CD4-positive, alpha-beta T cell treated with Interleukin-15 for 1 hour (primary cell): ENCODE data around the gene ELSPBP1.
"Not testable (repeated sequence)": the region's sequence is repeated elsewhere in the genome, so short reads cannot be mapped to it uniquely, and the experiment has no call there.

Experiments used
- DNase-seq: peaks from one replicate; pipeline ENCODE4 v3.0.0-alpha.2; 2020

ELSPBP1 gene

GRCh38 chr19:47994209-47994802 is at the start of gene ELSPBP1:
TSS of gene ELSPBP1 (plus strand) at chr19:47994632. CDS start at chr19:48008668, 14,036 bp downstream.
- no peak for DNase-seq

DNA sequence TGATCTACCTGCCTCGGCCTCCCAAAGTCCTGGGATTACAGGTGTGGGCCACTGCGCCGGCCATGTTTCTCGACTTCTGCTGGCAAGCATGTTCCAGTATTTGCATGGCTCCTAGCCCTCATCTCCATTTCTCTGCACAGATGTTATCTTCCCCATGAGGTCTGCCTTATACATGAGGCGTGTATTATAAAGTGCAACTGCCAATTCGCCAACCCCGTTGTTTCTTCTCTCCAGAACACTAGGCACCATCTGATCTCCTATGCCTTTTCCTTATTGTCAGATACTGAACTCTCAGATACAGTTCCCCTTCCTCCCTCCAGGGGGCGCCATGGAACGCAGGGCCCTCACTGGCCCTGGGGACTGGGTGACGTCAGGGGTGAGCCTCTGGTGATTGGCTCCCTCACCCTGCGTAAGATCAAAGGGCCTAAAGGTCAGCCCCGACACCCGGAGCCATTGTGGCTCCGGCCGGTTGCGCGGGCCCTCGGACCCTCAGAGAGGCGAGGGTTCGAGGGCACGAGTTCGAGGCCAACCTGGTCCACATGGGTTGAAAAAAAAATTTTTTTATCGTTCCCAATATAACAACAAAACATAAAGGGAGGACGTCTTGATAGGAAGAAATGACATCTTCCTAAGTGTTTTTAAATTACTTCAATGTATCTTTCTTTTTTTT is 44.4 kb upstream of the ELSPBP1 start:
- DNase-seq, result not testable (repeated sequence)

GRCh38 chr19:47952132-47952531 is 42.3 kb upstream of the ELSPBP1 start:
- DNase-seq, result not testable (repeated sequence)

GRCh38 chr19:47955936-47956335 is 38.5 kb upstream of the ELSPBP1 start:
- not testable (repeated sequence) for DNase-seq

DNA sequence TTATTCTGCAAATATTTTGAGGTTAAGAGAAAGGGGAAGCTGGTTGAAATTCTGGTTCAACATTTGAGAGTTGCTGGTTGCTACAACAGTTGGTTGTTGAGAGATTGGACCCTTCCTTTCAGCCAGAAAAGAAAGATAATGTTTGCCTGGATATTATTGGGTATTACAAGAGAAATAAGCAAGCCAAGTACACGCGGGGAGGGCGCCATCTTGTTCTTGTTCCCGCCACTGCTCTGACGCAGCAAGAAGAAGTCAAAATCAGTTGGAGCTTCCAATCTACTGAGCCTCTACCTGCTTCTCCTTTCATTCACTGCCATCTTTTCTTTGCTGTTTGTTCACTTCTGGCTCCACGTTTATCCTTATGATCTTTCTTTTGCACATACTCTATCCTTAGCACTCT is 20.9 kb upstream of the ELSPBP1 start:
- DNase-seq, result no peak

DNA sequence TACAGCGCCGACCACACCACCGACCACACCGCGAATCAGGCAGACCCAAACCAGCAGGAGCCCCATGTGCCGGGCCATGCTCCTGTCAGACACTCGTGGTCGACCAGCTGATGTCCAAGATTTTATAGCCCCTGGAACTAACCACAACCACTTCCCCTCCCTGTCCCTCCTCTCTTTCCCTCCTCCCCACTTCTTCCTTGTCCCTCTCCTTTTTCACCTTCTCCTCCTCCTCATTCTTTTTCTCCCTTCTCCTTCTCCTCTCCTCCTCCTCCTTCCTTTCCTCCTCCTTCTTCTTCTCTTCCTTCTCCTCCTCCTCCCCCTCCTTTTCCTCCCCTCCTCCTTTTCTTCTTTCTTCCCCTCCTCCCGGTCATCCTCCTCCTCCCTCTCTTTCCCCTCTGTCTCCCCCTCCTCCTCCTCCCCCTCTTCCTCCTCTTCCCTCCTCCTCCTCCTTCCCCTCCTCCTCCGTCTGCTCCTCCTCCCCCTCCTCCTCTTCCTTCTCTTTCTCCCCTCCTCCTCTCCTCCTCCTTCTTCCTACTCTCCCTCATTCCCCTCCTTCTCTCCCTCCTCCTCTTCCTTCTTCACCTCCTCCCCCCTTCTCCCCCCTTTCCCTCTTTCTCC is 3.1 kb upstream of the ELSPBP1 start:
- DNase-seq, result no peak

GRCh38 chr19:47992070-47992469 is 2.4 kb upstream of the ELSPBP1 start, which contains the start of gene BSPH1:
TSS of gene BSPH1 (minus strand) at chr19:47992170. CDS start at chr19:47992081, 89 bp downstream.
- no peak for DNase-seq

GRCh38 chr19:47996230-47996727 is 1.8 kb downstream of the ELSPBP1 start:
- DNase-seq, result no peak

DNA sequence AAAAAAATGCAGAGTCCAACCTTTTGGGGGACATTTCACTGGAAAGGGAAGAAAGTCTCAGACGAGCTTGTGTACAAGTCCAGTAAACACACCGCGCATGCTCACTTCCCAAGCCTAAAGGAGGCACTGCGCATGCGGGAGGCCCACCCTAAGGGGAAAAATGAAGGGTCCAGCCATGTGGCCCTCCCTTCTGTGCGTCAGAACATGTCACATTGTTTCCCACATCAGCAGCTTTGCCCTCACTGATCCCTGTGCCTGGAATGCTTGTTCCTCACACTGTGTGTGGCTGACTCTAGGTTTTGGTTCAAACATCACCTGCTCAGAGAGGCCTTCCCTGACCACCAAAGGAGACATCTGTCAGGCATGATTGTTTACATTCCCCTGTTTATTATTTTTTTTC is 4.4 kb downstream of the ELSPBP1 start:
- no peak for DNase-seq

DNA sequence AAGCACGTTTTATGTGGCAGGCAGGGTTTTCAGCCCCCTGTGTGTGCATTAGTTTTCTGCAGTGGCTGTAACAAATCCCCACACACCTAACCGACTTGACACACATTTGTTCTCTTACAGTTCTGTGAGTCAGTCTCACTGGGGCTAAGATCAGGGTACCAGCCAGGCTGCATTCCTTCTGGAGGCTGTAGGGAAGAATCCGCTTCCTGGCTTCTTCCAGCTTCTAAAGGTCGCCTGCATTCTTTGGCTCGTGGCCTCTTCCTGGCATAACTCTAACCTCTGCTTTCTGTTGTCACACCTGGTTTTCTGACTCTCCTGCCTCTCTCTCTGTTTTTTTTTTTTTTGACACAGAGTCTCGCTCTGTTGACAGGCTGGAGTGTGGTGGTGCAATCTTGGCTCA is 6.4 kb downstream of the ELSPBP1 start:
- no peak for DNase-seq

GRCh38 chr19:48004236-48004635 is 9.8 kb downstream of the ELSPBP1 start:
- DNase-seq, result no peak

DNA sequence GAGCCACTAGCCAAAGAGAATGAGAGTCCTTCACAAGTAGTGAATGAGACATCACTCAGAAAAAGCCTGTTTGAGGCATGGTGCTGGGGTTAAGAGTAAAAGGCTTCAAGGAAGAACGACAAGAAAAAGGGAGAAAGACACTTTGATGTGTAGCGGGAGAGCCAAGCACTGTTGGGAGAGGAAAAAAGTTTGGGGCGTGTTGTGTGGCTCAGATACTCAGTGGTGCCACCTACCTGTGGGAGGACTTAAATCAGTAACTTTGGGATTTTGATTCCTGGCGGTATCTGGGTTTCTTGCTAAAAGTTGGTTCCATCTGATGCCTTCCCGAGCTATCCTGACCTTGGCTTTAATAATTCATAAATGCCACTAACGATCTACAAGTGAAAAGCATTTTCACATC is 12.3 kb downstream of the ELSPBP1 start:
- no peak for DNase-seq

GRCh38 chr19:48010932-48011758 is 16.7 kb downstream of the ELSPBP1 start:
- no peak for DNase-seq

DNA sequence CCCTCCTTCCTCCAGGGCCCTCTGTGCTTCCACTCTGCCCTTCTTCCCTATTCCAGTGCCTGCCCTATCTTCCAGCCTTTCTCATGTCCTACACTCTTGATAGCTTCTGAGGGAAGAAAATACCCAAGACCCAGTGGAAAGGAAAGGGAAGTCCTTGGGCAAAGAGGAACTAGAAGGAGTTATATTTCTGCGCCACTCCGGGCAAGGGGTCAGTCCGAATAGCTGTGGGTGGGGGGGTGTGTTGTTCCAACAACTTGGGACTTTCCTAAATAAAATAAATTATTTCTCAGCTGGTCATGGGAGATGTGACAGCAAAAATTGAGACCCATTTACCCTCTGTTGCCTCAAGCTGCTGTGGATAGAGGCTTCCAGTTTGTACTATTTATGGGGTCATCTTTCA is 26.3 kb downstream of the ELSPBP1 start:
- no peak for DNase-seq

DNA sequence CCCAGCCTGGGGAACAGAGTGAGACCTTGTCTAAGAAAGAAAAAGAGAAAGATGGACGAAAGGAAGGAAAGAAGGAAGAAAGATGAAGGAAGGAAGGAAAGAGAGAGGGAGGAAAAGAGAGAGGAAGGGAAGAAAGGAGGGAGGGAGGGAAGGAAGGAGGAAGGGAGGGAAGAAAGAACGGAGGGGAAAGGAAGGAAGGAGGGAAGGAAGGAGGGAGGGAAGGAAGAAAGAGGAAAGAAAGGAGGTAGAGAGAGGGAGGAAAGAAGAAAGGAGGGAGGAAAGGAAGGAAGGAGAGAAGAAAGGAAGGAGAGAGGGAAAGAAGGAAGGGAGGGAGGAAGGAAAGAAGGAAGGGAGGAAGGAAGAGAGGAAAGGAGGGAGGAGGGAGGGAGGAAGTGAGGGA is 28.6 kb downstream of the ELSPBP1 start:
- DNase-seq, result no peak

- DNase-seq, result no peak
These were observed 29.1 kb downstream of the ELSPBP1 start for GRCh38 chr19:48023518-48023917.

DNA sequence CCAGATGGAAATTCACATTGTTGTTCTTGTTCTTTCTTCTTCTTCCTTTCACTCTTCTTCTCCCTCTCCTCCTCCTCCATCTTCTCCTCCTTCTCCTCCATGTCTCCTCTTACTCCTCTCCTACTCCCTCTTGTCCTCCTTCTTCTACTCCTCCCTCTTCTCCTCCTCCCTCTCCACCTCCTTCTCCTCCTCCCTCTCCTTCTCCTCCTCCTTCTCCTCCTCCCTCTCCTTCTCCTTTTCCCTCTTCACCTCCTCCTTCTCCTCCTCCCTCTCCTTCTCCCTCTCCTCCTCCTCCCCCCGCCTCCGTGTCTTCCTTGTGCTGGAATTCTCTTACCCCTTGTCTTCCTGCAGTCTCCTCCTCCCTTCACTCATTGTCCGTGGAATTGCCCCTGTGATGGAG is 31.0 kb downstream of the ELSPBP1 start:
- no peak for DNase-seq

DNA sequence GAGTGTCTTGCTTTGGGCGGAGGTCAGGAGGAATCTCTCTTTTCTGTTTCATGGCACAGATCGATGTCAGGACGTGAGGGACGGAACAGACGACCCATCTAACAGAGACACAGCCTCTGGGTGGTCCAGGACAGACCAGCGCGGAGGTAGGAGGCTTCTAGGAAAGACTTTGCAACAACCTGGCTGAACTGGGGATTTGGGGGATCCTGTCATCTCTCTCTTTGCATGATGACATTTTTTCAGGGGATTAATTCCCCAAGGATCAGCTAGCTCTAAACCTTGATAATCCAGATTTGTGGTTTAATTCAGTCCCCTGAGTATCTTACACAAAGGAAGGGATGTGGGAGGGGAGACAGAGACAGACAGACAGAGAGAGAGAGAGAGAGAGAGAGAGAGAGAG is 35.0 kb downstream of the ELSPBP1 start:
- DNase-seq, result no peak

- DNase-seq, result no peak
These were observed 35.6 kb downstream of the ELSPBP1 start for GRCh38 chr19:48030073-48030472.

- DNase-seq, result no peak
These were observed 39.2 kb downstream of the ELSPBP1 start for GRCh38 chr19:48033604-48034003.

GRCh38 chr19:48036765-48037164 is 42.3 kb downstream of the ELSPBP1 start:
- DNase-seq, result no peak

DNA sequence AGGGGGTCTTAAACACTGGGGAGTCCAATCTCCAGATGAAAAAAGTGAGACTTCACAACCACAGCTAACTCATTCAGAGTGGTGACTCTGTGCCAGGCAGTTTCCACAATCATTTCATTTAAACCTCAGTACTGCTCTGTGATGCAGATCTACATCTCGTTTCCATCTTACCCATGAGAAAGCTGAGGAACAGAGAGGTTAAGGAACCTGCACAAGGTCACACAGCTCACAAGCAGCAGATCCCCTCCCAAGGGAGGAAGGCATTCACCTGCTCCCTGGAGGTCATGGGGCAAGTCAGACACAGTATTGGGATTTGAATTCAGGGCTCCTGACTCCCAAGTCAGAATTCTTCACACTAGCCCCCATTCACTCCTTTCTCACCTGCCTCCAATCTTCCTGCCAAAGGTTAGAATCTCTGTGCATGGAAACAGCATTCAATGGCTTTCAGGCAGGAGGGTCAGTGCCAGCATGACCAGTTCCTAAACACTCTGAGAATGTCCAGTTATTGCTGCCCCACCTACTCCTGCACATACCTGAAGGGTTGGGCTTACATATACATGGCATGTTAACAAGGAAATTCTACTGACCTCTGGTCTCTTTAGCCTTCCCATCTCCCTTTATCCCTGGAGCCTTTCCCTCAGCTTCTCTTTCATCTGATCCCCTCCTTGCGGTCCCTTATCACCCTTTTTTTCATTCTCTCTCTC is 47.6 kb downstream of the ELSPBP1 start:
- no peak for DNase-seq
